Measurements from ENCODE around the gene C2CD4C.
"Not testable (repeated sequence)": the region's sequence is repeated elsewhere in the genome, so short reads cannot be mapped to it uniquely, and the experiment has no call there.

C2CD4C gene

DNA sequence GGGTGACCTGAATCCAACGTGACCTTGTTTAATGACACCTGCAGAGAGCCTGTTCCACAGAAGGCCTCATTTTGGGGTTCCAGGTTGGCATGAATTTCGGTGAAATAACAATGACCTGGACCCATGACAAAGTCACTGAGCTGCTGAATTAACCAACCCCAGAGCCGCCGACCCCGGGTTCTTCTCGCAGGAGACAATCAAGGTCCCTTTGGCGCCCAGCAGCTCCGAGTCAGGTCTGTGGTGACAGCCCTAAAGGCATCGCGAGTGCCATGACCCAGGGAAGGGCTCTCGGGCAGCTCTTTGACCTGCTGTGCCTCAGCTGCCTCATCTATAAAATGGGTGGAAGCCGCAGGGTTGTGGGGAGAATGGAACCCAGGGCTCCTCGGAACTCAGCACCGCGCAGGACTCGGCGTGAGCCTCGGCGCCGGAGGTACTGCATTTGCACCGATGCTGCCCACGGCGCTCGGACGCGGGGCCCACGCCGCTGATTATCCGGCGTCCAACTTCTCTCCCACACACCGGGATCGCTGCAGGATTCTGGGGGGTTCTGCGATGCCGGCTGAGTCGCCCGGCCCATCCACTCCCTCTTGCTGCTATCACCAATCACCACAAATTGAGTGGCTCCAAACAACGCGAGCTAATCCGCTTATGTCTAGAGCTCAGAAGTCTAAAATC is 46.2 kb upstream of the C2CD4C start:
- Histone ChIP-seq H3K27ac (ENCODE audit: low read depth, low read length) (no peak overlapping the region), H3K4me3 (ENCODE audit: low read length) (no peak overlapping the region), H3K36me3 (ENCODE audit: control insufficient read depth, insufficient read depth, low read length) (no peaks in the 10 kb centered on the region), H4K8ac (ENCODE audit: low read depth, low read length) (no peak overlapping the region), H3K18ac (ENCODE audit: low read length) (no peak overlapping the region), H2BK5ac (ENCODE audit: low read length) (no peak overlapping the region), H3K23ac (ENCODE audit: low read length) (no peak overlapping the region), H2BK120ac (ENCODE audit: low read depth, low read length) (no peak overlapping the region), H4K5ac (ENCODE audit: low read length) (no peak overlapping the region), H3K79me1 (ENCODE audit: low read length) (no peaks in the 10 kb centered on the region), H2BK15ac (replicated peaks; ENCODE audit: low read depth) (no peak overlapping the region), H2AK5ac (ENCODE audit: low read length) (no peak overlapping the region), H3K4me2 (ENCODE audit: low read length) (no peak overlapping the region), H3K79me2 (ENCODE audit: control insufficient read depth, insufficient read depth, low read length) (no peaks in the 10 kb centered on the region), H3K27me3 (ENCODE audit: insufficient read depth, low read length, poor library complexity) (no peaks in the 10 kb centered on the region), H3K9ac (ENCODE audit: low read length) (no peak overlapping the region), H3K4me1 (ENCODE audit: control insufficient read depth, low read depth, low read length) (no peaks in the 10 kb centered on the region), H3K4ac (ENCODE audit: low read depth, low read length) (no peak overlapping the region), H3K56ac (ENCODE audit: low read length) (no peak overlapping the region)
- DNase-seq: no peak
- no CpG with 5 or more reads among the region's 39 CpGs for WGBS (ENCODE audit: extremely low coverage, insufficient coverage, low lambda C conversion rate)

DNA sequence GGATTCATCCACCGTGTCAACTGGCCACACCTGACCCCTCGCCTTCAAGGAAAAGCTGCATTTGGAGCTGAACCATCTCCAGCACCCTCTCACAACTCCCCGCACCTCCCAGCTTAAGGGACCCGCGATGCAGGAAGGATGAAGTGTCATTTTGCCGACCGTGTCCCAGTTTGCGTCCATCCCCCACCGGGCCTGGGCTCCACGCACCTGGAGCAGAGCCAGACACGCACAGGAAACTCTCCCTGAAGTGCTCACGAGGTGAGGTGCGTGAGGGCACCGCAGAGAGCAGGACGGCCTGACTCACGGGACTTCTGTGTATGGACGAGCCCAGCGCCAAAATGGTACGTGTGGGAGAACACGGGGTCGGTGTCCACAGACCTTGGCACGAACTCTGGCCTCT is 44.7 kb upstream of the C2CD4C start:
- Histone ChIP-seq H3K27me3 (ENCODE audit: insufficient read depth, low read length, poor library complexity) (no peaks in the 10 kb centered on the region), H3K79me2 (ENCODE audit: control insufficient read depth, insufficient read depth, low read length) (no peaks in the 10 kb centered on the region), H3K56ac (ENCODE audit: low read length) (no peak overlapping the region), H4K8ac (ENCODE audit: low read depth, low read length) (no peak overlapping the region), H2AK5ac (ENCODE audit: low read length) (no peak overlapping the region), H2BK5ac (ENCODE audit: low read length) (no peak overlapping the region), H4K5ac (ENCODE audit: low read length) (no peak overlapping the region), H3K9ac (ENCODE audit: low read length) (no peak overlapping the region), H3K4me2 (ENCODE audit: low read length) (no peak overlapping the region), H3K4me3 (ENCODE audit: low read length) (no peak overlapping the region), H3K23ac (ENCODE audit: low read length) (no peak overlapping the region), H3K27ac (ENCODE audit: low read depth, low read length) (no peak overlapping the region), H2BK15ac (replicated peaks; ENCODE audit: low read depth) (no peak overlapping the region), H2BK120ac (ENCODE audit: low read depth, low read length) (no peak overlapping the region), H3K36me3 (ENCODE audit: control insufficient read depth, insufficient read depth, low read length) (no peaks in the 10 kb centered on the region), H3K4me1 (ENCODE audit: control insufficient read depth, low read depth, low read length) (no peaks in the 10 kb centered on the region), H3K18ac (ENCODE audit: low read length) (no peak overlapping the region), H3K4ac (ENCODE audit: low read depth, low read length) (no peak overlapping the region), H3K79me1 (ENCODE audit: low read length) (no peaks in the 10 kb centered on the region)
- no CpG with 5 or more reads among the region's 22 CpGs for WGBS (ENCODE audit: extremely low coverage, insufficient coverage, low lambda C conversion rate)
- no peak for DNase-seq

DNA sequence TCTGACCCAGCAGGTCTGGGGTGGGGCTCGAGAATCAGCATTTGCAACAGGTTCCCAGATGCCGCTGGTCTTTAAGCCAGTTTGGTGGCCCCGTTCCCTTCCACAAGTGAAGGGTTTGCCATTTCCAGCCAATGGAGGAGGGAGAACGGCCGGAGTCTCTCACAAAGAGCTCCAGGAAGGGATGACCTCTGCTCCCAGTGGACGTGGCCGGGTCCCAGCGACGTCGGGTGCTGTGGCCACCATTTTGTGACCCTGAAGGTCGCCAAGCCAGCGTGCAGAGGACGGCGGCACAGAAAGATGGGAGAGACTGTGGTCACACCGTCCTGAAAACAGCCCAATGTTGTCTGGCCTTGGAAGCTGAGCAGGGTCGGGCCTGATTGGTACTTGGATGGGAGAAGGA is 43.9 kb upstream of the C2CD4C start:
- H3K18ac ChIP-seq (ENCODE audit: low read length): no peak overlapping the region
- no peak overlapping the region for H3K4me3 ChIP-seq (ENCODE audit: low read length)
- DNase-seq: no peak
- no peak overlapping the region for H3K27ac ChIP-seq (ENCODE audit: low read depth, low read length)
- no peak overlapping the region for H4K5ac ChIP-seq (ENCODE audit: low read length)
- H3K36me3 ChIP-seq (ENCODE audit: control insufficient read depth, insufficient read depth, low read length): no peaks in the 10 kb centered on the region
- no peak overlapping the region for H2AK5ac ChIP-seq (ENCODE audit: low read length)
- no peak overlapping the region for H3K23ac ChIP-seq (ENCODE audit: low read length)
- no peaks in the 10 kb centered on the region for H3K79me1 ChIP-seq (ENCODE audit: low read length)
- no peak overlapping the region for H3K4me2 ChIP-seq (ENCODE audit: low read length)
- no peak overlapping the region for H3K4ac ChIP-seq (ENCODE audit: low read depth, low read length)
- no peaks in the 10 kb centered on the region for H3K27me3 ChIP-seq (ENCODE audit: insufficient read depth, low read length, poor library complexity)
- H2BK120ac ChIP-seq (ENCODE audit: low read depth, low read length): no peak overlapping the region
- no peak overlapping the region for H2BK15ac ChIP-seq (replicated peaks; ENCODE audit: low read depth)
- H3K4me1 ChIP-seq (ENCODE audit: control insufficient read depth, low read depth, low read length): no peaks in the 10 kb centered on the region
- H3K56ac ChIP-seq (ENCODE audit: low read length): no peak overlapping the region
- no CpG with 5 or more reads among the region's 16 CpGs for WGBS (ENCODE audit: extremely low coverage, insufficient coverage, low lambda C conversion rate)
- H3K9ac ChIP-seq (ENCODE audit: low read length): no peak overlapping the region
- H4K8ac ChIP-seq (ENCODE audit: low read depth, low read length): no peak overlapping the region
- H3K79me2 ChIP-seq (ENCODE audit: control insufficient read depth, insufficient read depth, low read length): no peaks in the 10 kb centered on the region
- no peak overlapping the region for H2BK5ac ChIP-seq (ENCODE audit: low read length)

DNA sequence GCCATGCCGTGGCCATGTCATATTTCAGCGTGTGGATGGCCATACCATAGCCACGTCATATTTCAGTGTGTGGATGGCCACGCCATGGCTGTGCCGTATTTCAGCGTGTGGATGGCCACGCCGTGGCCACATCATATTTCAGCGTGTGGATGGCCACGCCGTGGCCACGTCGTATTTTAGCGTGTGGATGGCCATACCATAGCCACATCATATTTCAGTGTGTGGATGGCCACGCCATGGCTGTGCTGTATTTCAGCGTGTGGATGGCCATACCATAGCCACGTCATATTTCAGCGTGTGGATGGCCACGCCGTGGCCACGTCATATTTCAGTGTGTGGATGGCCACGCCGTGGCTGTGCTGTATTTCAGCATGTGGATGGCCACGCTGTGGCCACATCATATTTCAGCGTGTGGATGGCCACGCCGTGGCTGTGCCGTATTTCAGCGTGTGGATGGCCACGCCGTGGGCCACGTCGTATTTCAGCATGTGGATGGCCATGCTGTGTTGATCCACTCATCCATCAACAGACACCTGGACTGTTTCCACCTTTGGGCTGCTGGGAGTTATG is 42.0 kb upstream of the C2CD4C start:
- H3K4me1 ChIP-seq (ENCODE audit: control insufficient read depth, low read depth, low read length); H3K4me3 ChIP-seq (ENCODE audit: low read length); DNase-seq; H3K4me2 ChIP-seq (ENCODE audit: low read length); H3K79me1 ChIP-seq (ENCODE audit: low read length); H3K9ac ChIP-seq (ENCODE audit: low read length); H2AK5ac ChIP-seq (ENCODE audit: low read length); H2BK120ac ChIP-seq (ENCODE audit: low read depth, low read length); H2BK5ac ChIP-seq (ENCODE audit: low read length); H3K27me3 ChIP-seq (ENCODE audit: insufficient read depth, low read length, poor library complexity); H3K27ac ChIP-seq (ENCODE audit: low read depth, low read length); H3K18ac ChIP-seq (ENCODE audit: low read length); H3K79me2 ChIP-seq (ENCODE audit: control insufficient read depth, insufficient read depth, low read length); H3K56ac ChIP-seq (ENCODE audit: low read length); H4K8ac ChIP-seq (ENCODE audit: low read depth, low read length); H3K4ac ChIP-seq (ENCODE audit: low read depth, low read length); H3K36me3 ChIP-seq (ENCODE audit: control insufficient read depth, insufficient read depth, low read length); H2BK15ac ChIP-seq (replicated peaks; ENCODE audit: low read depth); H3K23ac ChIP-seq (ENCODE audit: low read length); H4K5ac ChIP-seq (ENCODE audit: low read length): not testable (repeated sequence)
- no CpG with 5 or more reads among the region's 33 CpGs for WGBS (ENCODE audit: extremely low coverage, insufficient coverage, low lambda C conversion rate)

DNA sequence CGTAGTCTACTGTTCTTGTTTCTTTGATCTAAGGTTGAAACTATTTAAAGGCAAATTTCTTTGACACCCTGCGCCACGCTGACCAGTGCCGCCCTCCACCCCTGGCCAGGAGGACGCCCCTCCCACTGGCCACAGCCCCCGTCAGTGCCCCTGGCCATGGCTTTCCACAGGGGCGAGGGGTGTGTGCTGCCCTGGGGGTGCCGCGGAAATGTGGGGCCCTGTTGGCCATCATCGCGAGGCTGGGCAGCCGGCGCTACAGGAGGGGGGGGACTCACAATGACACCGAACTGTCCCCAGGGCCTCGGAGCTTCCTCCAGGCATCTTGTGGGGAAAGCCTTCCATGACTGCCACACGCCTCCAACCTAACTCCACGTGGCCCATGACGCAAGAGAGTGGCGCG is 41.0 kb upstream of the C2CD4C start:
- Histone ChIP-seq H3K23ac (ENCODE audit: low read length) (no peak overlapping the region), H3K27ac (ENCODE audit: low read depth, low read length) (no peak overlapping the region), H3K18ac (ENCODE audit: low read length) (no peak overlapping the region), H2BK5ac (ENCODE audit: low read length) (no peak overlapping the region), H3K79me1 (ENCODE audit: low read length) (no peaks in the 10 kb centered on the region), H4K8ac (ENCODE audit: low read depth, low read length) (no peak overlapping the region), H3K4me3 (ENCODE audit: low read length) (no peak overlapping the region), H3K79me2 (ENCODE audit: control insufficient read depth, insufficient read depth, low read length) (no peaks in the 10 kb centered on the region), H3K4me2 (ENCODE audit: low read length) (no peak overlapping the region), H3K56ac (ENCODE audit: low read length) (no peak overlapping the region), H3K4ac (ENCODE audit: low read depth, low read length) (no peak overlapping the region), H3K36me3 (ENCODE audit: control insufficient read depth, insufficient read depth, low read length) (no peaks in the 10 kb centered on the region), H3K4me1 (ENCODE audit: control insufficient read depth, low read depth, low read length) (no peaks in the 10 kb centered on the region), H2BK15ac (replicated peaks; ENCODE audit: low read depth) (no peak overlapping the region), H3K27me3 (ENCODE audit: insufficient read depth, low read length, poor library complexity) (no peaks in the 10 kb centered on the region), H4K5ac (ENCODE audit: low read length) (no peak overlapping the region), H3K9ac (ENCODE audit: low read length) (no peak overlapping the region), H2AK5ac (ENCODE audit: low read length) (no peak overlapping the region), H2BK120ac (ENCODE audit: low read depth, low read length) (no peak overlapping the region)
- no peak for DNase-seq
- no CpG with 5 or more reads among the region's 20 CpGs for WGBS (ENCODE audit: extremely low coverage, insufficient coverage, low lambda C conversion rate)
